ENCODE data around the gene SGPL1.
"Not testable (repeated sequence)": the region's sequence is repeated elsewhere in the genome, so short reads cannot be mapped to it uniquely, and the experiment has no call there.

Gene SGPL1

GRCh38 chr10:70913191-70913892, 97.6 kb downstream of the SGPL1 start:
- H3K4me3 ChIP-seq (ENCODE audit: low read depth, low read length), result no peak overlapping the region
- DNase-seq (ENCODE audit: low read depth), result no peak

DNA sequence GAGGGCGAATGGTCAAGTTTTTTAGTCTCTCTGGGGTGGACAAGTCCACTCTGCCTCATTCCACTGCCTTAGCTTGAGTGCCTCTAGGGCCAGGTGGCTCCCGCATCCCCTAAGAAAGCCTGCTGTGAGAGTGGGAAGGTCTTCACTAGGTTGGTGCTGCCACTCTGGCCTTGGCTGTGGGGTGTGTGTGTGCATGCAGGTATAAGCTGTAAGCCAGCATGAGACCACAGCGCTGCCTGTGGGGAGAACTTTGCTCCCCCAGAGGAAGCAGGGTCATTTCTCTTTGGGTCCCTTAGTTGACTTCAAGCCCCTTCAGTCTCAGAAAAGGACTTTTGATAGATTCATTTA, 98.1 kb downstream of the SGPL1 start:
- DNase-seq (ENCODE audit: low read depth), result no peak

GRCh38 chr10:70914316-70914864, 98.6 kb downstream of the SGPL1 start:
- no peak overlapping the region for H3K4me3 ChIP-seq (ENCODE audit: low read depth, low read length)
- no peak for DNase-seq (ENCODE audit: low read depth)

More for the DNA sequence above, 98.1 kb downstream of the SGPL1 start:
- no peak overlapping the region for H3K4me3 ChIP-seq (ENCODE audit: low read depth, low read length)

DNA sequence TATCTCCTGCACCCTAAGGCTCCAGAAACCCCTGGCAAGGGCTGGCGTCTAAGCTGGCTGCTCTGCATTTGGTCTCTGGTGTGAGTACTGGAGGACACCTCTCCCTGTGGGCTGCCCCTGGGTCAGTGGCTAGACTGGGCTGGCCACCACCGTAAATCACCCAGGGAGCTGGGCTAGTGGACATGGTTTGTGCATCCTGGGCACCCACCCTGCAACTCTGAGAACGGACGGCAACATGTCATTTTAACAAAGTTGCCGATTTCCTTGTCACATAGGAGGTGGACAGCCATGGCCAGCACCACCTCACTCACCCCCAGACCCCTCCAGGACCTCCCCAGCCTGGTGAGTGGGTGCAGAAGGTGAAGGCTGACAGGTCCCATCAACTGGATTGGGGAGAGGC, 99.5 kb downstream of the SGPL1 start:
- H3K4me3 ChIP-seq (ENCODE audit: low read depth, low read length), result no peak overlapping the region
- no peak for DNase-seq (ENCODE audit: low read depth)

DNA sequence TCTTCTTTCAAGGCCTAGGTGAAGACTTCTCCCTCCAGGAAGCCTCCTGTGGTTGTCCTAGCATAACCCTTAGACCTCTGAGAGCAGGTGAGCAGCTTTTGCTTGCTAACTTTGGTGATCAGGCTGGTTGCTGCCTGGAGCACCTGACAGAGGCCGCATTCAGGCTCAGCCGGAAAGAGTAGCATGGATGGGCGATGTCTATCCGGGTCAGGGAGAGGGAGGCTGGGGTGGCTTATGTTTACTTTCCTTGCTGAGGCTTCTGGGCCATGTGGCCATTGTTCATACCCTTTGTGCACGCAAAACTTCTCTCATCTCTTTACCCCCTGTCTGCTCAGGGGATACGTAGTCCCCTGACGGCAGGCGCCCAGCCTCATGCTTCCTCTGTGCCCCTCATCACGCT, 100.1 kb downstream of the SGPL1 start:
- no peak for DNase-seq (ENCODE audit: low read depth)
- no peak overlapping the region for H3K4me3 ChIP-seq (ENCODE audit: low read depth, low read length)

GRCh38 chr10:70916241-70916640, 100.5 kb downstream of the SGPL1 start:
- no peak for DNase-seq (ENCODE audit: low read depth)
- no peak overlapping the region for H3K4me3 ChIP-seq (ENCODE audit: low read depth, low read length)

- DNase-seq (ENCODE audit: low read depth), result no peak
- no peak overlapping the region for H3K4me3 ChIP-seq (ENCODE audit: low read depth, low read length)
Measured at GRCh38 chr10:70917226-70917625, 101.5 kb downstream of the SGPL1 start.

GRCh38 chr10:70917635-70918034, 101.9 kb downstream of the SGPL1 start:
- DNase-seq (ENCODE audit: low read depth), result no peak
- no peak overlapping the region for H3K4me3 ChIP-seq (ENCODE audit: low read depth, low read length)

GRCh38 chr10:70918851-70919530, 103.2 kb downstream of the SGPL1 start:
- DNase-seq (ENCODE audit: low read depth), result no peak
- H3K4me3 ChIP-seq (ENCODE audit: low read depth, low read length), result no peak overlapping the region

DNA sequence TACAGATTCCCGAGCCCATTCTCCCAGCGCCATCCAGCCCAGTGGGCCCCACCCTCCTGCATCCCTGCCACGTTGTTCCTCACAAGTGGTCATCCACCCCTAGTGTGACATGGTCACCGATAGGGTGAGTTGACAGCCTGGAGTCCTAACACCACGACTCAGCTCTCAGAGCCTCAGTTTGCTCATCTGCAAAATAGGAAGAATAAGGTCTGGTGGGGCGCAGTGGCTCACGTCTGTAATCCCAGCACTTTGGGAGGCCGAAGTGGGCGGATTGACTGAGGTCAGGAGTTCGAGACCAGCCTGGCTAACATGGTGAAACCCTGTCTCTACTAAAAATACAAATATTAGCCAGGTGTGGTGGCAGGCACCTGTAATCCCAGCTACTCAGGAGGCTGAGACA, 104.2 kb downstream of the SGPL1 start:
- H3K4me3 ChIP-seq (ENCODE audit: low read depth, low read length); DNase-seq (ENCODE audit: low read depth): not testable (repeated sequence)

- H3K4me3 ChIP-seq (ENCODE audit: low read depth, low read length), result no peak overlapping the region
- DNase-seq (ENCODE audit: low read depth), result no peak
Measured at GRCh38 chr10:70920519-70920918, 104.8 kb downstream of the SGPL1 start.

GRCh38 chr10:70921285-70921684, 105.5 kb downstream of the SGPL1 start:
- no peak for DNase-seq (ENCODE audit: low read depth)
- H3K4me3 ChIP-seq (ENCODE audit: low read depth, low read length), result no peak overlapping the region

DNA sequence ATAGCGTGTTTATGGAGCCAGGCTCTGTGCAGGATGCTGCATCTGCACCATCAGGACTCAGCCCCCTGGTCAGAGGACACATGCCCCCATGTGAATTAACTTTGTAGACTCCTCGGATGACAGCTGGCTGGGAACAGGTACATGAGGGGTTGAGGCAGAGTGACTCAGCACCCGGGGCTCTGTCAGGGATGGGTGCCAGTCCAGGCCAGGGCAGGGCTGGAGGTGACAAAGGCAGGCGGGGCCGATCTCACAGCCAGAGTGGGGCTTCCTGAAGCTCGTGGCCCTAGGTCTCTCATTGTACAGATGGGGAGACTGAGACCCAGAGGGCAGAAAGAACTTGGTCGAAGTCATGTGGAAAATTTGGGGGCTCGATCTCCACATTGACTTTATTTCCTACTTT, 107.9 kb downstream of the SGPL1 start:
- no peak for DNase-seq (ENCODE audit: low read depth)
- H3K4me3 ChIP-seq (ENCODE audit: low read depth, low read length), result no peak overlapping the region

GRCh38 chr10:70925377-70926225, 109.9 kb downstream of the SGPL1 start:
- no peak overlapping the region for H3K4me3 ChIP-seq (ENCODE audit: low read depth, low read length)
- no peak for DNase-seq (ENCODE audit: low read depth)

GRCh38 chr10:70926226-70927000, 110.7 kb downstream of the SGPL1 start:
- no peak for DNase-seq (ENCODE audit: low read depth)
- no peak overlapping the region for H3K4me3 ChIP-seq (ENCODE audit: low read depth, low read length)

- no peak overlapping the region for H3K4me3 ChIP-seq (ENCODE audit: low read depth, low read length)
- no peak for DNase-seq (ENCODE audit: low read depth)
Measured at GRCh38 chr10:70927189-70927943, 111.6 kb downstream of the SGPL1 start.

GRCh38 chr10:70928140-70928539, 112.4 kb downstream of the SGPL1 start:
- DNase-seq (ENCODE audit: low read depth), result no peak
- no peak overlapping the region for H3K4me3 ChIP-seq (ENCODE audit: low read depth, low read length)

GRCh38 chr10:70930263-70931000, 114.7 kb downstream of the SGPL1 start:
- DNase-seq (ENCODE audit: low read depth), result no peak
- H3K4me3 ChIP-seq (ENCODE audit: low read depth, low read length), result no peak overlapping the region

All from skeletal muscle cell (primary cell).